ENCODE results near the gene HTR7.

Gene HTR7

DNA sequence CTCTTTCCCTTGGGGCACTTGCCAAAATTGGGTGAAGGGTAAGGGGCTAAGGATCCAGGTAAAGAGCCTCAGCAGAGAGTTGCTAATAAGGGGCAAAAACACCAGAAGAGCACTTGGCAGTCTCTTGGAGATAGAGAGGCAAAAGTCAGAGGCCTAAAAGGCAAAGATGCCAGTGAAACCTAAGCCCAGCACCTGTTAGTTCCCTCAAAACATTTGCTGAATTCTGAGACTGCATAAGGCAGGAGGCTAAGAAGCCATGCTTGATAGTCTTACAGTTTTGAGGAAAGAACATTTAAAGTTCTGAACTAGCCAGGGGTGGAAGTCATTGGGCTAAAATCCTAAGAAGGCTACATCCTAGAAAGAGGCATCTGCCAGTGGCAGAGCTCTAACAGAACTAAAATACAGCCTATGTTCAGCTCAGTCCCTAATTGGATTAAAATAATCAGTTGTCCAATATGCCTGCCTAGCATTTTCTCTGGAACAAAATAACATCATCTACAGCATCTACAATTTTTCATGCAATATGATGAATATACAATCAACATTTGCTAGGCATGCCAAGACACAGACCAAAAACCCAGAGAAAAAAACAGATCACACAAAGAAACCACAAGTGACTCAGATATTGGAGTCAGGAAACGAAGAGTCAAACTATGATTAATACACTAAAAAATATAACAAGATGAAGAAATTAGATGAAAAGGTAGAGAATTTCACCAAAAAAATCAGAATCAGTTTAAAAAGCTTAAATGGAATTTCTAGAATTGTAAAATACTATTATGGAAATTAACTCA is 7.7 kb downstream of the HTR7 start:
- DNase-seq (ENCODE audit: low read depth): no peak
- no peak overlapping the region for H3K4me3 ChIP-seq (ENCODE audit: control insufficient read depth, low read depth, low read length)
- TF ChIP-seq, protein P1, sequence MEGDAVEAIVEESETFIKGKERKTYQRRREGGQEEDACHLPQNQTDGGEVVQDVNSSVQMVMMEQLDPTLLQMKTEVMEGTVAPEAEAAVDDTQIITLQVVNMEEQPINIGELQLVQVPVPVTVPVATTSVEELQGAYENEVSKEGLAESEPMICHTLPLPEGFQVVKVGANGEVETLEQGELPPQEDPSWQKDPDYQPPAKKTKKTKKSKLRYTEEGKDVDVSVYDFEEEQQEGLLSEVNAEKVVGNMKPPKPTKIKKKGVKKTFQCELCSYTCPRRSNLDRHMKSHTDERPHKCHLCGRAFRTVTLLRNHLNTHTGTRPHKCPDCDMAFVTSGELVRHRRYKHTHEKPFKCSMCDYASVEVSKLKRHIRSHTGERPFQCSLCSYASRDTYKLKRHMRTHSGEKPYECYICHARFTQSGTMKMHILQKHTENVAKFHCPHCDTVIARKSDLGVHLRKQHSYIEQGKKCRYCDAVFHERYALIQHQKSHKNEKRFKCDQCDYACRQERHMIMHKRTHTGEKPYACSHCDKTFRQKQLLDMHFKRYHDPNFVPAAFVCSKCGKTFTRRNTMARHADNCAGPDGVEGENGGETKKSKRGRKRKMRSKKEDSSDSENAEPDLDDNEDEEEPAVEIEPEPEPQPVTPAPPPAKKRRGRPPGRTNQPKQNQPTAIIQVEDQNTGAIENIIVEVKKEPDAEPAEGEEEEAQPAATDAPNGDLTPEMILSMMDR (IDR thresholded peaks at IDR 0.05; ENCODE audit: control insufficient read depth, insufficient read depth, low read depth, low read length, missing control alignments): no peak

DNA sequence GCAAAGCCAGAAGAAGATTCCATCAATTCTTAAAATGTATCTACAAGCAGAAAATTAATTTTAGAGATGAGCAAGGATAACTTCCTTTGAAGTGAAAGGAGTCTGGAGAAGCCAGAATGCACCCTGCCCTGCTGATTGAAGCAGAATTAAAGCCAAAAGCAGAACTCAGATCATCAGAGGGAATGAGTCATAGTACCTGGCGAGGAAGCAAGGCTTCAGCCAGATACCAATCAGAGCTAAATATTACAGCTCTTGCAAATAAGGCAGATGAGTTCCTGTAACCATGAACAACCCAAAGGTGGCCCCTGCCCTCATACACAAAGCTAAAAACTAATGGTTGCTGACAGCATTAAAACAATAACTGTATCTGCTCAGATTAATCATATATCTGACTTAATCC is 10.4 kb downstream of the HTR7 start:
- H3K4me3 ChIP-seq (ENCODE audit: control insufficient read depth, low read depth, low read length): no peak overlapping the region
- DNase-seq (ENCODE audit: low read depth): no peak
- TF ChIP-seq, protein P1 (IDR thresholded peaks at IDR 0.05; ENCODE audit: control insufficient read depth, insufficient read depth, low read depth, low read length, missing control alignments): no peak

DNA sequence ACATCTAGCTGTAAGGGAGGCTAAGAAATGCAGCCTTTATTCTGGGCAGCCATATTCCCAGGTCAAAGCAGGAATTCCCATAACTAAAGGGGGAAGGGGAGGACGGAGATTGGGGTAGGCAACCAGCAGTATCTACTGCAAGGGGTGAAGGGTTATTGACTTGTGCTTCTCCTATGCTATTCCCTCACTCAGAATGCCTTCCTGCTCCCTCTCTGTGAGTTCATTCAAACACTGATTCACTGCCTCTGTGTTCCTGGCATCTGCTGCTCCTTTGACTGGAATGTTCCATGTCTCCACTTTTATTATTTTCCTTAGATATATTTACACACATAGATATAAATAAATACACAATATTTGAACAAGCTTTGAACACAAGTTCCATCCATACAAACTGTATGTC is 11.1 kb downstream of the HTR7 start:
- TF ChIP-seq, protein P1 (IDR thresholded peaks at IDR 0.05; ENCODE audit: control insufficient read depth, insufficient read depth, low read depth, low read length, missing control alignments): no peak
- DNase-seq (ENCODE audit: low read depth): no peak
- no peak overlapping the region for H3K4me3 ChIP-seq (ENCODE audit: control insufficient read depth, low read depth, low read length)

DNA sequence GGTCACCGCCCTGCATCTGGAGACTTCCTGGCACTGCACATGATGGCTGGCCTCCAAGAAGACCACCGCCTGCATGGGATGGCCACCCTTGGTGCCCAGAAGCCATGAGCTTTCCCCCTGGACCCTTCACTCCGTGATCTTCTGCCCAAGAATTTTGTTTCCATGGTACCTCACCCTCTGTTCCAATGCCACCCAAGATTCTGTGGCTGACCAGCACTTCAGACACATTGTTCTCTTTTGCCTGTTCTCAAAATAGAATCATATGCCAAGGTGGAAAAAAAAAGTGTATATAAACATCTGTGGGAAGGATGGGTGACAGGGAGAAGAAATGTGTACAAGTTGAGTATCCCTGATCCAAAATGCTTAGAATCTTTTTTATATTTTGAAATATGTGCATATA is 12.1 kb downstream of the HTR7 start:
- H3K4me3 ChIP-seq (ENCODE audit: control insufficient read depth, low read depth, low read length): no peak overlapping the region
- no peak for DNase-seq (ENCODE audit: low read depth)
- TF ChIP-seq, protein P1 (IDR thresholded peaks at IDR 0.05; ENCODE audit: control insufficient read depth, insufficient read depth, low read depth, low read length, missing control alignments): no peak

DNA sequence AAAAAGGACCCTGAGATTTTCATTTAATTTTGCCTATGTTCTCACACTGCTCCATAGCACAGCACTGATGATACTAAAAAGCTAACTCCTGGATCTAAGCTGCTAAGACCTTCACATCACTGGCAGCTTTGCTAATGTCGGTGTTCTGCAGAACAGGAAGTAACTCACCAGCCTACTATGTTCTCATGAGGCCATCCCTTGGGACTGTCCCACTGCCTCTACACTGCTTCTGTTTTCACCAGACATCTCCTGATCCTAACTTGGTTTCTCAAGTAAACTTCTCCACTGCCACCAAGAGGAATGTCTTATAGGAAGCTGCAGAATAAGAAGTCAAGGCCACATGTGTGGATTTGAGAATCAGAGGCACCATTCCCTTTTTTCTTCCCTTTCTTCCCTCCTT is 15.1 kb downstream of the HTR7 start:
- TF ChIP-seq, protein P1 (IDR thresholded peaks at IDR 0.05; ENCODE audit: control insufficient read depth, insufficient read depth, low read depth, low read length, missing control alignments): no peak
- no peak for DNase-seq (ENCODE audit: low read depth)
- H3K4me3 ChIP-seq (ENCODE audit: control insufficient read depth, low read depth, low read length): no peak overlapping the region

DNA sequence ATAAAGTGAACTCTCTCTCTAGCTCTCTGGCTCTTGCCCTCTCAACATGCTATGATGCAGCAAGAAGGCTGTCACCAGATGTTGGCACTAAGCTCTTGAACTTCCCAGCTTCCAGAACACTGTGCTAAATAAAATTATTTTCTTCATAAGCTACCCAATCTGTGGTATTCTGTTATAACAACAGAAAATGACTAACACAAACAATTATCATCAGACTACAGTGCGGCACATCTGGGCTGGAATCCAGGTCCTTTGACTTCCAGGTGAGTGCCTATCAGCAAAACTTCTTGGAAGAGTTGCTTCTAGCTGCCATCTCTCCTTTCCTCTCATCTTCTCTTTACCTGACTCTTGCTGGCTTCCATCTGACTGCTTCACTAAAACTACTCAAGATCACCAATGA is 20.4 kb downstream of the HTR7 start:
- no peak for DNase-seq (ENCODE audit: low read depth)
- TF ChIP-seq, protein P1 (IDR thresholded peaks at IDR 0.05; ENCODE audit: control insufficient read depth, insufficient read depth, low read depth, low read length, missing control alignments): no peak
- no peak overlapping the region for H3K4me3 ChIP-seq (ENCODE audit: control insufficient read depth, low read depth, low read length)
